GM19468 (cell line): ENCODE measurements around the gene AGA.

Experiments used
- ATAC-seq: cut with Tn5 transposase; IDR thresholded peaks from one replicate; pipeline ENCODE4 v1.9.1; 2021; ENCODE audit warnings: mild to moderate bottlenecking, moderate library complexity, moderate number of reproducible peaks; ENCODE audit not compliant: unreplicated experiment; ENCODE audit errors: extremely low read depth

Gene AGA

DNA sequence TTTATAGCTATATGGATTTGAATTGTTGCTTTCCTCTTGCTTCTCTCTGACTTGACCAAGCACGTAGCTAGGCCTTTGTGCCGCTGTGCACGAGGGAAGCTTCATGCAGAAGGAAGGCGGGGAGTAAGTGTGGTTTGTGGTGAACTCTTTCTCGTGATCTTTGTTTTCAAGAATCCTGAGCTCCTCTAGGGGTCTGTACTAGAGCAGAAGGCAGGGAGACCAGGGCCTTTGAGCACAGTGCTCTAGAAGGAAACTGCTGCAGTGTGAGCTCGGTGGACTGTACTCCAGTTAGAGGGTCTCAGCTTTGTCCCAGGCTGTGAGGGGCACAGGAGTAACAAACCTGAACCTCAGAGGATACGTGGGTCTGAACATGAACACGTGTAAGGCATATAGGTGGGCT is 49.0 kb downstream of the AGA start:
- no peak for ATAC-seq

DNA sequence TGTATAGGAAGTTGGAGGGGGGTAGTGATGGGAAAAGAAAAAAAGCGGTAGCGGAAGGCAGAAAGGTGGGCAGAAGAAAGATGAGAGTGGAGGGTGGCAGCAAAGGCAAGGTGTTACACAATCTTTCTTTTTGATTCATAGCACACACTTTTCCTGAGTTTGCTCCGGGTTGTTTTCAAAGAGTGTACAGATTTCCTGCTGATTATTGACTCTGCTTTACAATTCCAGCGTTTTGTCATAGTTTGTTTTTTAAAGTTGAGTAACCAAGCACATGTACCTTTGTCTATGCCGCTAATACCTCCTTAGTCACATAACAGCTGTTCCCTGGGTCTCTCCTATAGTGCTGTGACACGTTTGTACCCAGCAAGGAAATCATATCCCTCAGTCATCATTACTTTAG is 50.3 kb downstream of the AGA start:
- ATAC-seq: no peak

- no peak for ATAC-seq
Measured at GRCh38 chr4:177391287-177391686, 51.0 kb downstream of the AGA start.

- no peak for ATAC-seq
Measured at GRCh38 chr4:177386278-177386815, 55.9 kb downstream of the AGA start.

GRCh38 chr4:177385576-177386277 is 56.5 kb downstream of the AGA start:
- no peak for ATAC-seq

DNA sequence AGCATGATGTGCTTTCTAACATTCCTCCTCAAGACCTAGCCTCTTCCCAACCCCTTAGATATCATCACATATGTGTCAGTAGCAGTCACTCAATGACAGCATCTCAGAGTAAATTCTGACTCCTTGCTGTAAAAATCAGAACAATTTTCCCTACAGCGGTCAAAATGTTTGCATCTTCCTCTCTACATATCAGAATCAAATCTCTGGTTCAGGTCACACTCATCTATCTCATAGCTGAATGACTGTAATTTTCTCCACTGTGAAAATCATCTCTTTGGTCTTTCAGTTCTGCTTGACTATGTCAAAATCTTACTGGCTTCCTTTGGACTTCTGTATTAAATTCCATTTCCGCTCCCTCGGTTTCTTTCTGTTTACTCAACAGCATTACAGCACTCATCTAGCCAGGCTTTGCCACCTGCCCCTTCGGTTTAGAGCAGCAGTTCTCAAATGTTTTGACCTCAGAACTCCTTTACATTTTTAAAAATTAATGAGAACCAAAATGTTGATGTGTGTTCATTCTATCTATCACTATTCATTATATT is 57.3 kb downstream of the AGA start:
- no peak for ATAC-seq

DNA sequence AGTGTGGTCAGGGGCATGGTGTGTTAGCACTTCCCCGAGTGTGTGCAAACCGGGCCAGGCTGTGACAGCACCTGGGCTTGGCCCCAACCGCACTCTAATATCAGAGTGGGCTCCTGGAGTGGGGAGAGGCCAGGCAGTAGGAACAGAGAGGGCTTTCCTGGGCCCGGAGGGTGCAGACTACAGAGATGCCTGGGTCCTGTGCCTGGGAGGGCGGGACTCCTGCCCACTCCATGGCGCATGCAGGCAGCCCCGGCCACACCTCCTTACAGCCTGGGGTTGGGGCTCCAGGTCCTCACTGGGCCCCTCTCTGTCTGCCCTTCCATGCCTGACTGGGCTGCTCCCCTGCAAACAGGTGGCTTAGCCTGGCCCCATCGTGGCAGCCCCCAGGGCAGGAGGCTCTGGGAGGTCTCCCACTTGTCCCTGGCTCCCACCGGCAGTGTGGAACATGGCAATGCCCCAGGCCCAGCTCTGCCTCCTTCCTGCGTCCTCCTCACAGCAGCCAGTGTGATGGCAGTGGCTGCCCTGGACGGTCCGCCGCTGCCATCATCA is 60.4 kb downstream of the AGA start:
- no peak for ATAC-seq
